Fibroblast of lung (primary cell): ENCODE results near the gene ASCL2. TPM values are rescaled to one million over a fixed set of nuclear protein-coding genes. Genes with fewer than 3 reads are reported as not detected.

ENCODE experiments used
- DNase-seq, 2 donors: peaks; one replicate each; pipeline versions ENCODE4 v3.0.0 to v3.0.0-alpha.2; 2010; ENCODE audit warnings: low read depth in 2 of 2
- H2AFZ ChIP-seq: 2 replicates; pipeline ENCODE4 v1.5.1; 2012; ENCODE audit warnings: low read length, control low read depth, inconsistent platforms
- H3K27ac ChIP-seq: 2 replicates; pipeline ENCODE4 v1.5.1; 2011; ENCODE audit warnings: low read length, control low read depth; ENCODE audit not compliant: insufficient read depth
- H3K27me3 ChIP-seq: 2 replicates; pipeline ENCODE4 v1.5.1; 2011; ENCODE audit warnings: mild to moderate bottlenecking, low read length; ENCODE audit not compliant: control insufficient read depth, insufficient read depth
- H3K36me3 ChIP-seq: 2 replicates; pipeline ENCODE4 v1.5.1; 2011; ENCODE audit warnings: low read length; ENCODE audit not compliant: control insufficient read depth, insufficient read depth
- H3K4me1 ChIP-seq: 2 replicates; pipeline ENCODE4 v1.5.1; 2011; ENCODE audit warnings: low read length; ENCODE audit not compliant: control insufficient read depth, insufficient read depth; ENCODE audit errors: extremely low read depth
- H3K4me2 ChIP-seq: 2 replicates; pipeline ENCODE4 v1.5.1; 2011; ENCODE audit warnings: low read length, control low read depth; ENCODE audit not compliant: insufficient read depth; ENCODE audit errors: extremely low read depth
- H3K4me3 ChIP-seq, 4 experiments: fragments of 200-600 bp in 1 of 4; sonication (generic) in 1 of 4; replicated peaks in 1 of 4; 2 replicates each; pipeline ENCODE4 v1.5.1; 2011 to 2016; ENCODE audit warnings: low read length in 4 of 4, low read depth in 3 of 4, mild to moderate bottlenecking in 3 of 4, control low read depth in 2 of 4, inconsistent platforms in 1 of 4, mixed read lengths in 1 of 4; ENCODE audit not compliant: insufficient read depth in 1 of 4; ENCODE audit errors: control extremely low read depth in 1 of 4
- H3K79me2 ChIP-seq: 2 replicates; pipeline ENCODE4 v1.5.1; 2012; ENCODE audit warnings: mild to moderate bottlenecking, low read length, inconsistent platforms; ENCODE audit not compliant: control insufficient read depth, insufficient read depth
- H3K9ac ChIP-seq: 2 replicates; pipeline ENCODE4 v1.5.1; 2011; ENCODE audit warnings: mild to moderate bottlenecking, low read length, control low read depth; ENCODE audit not compliant: insufficient read depth
- H3K9me3 ChIP-seq: 2 replicates; pipeline ENCODE4 v1.5.1; 2012; ENCODE audit warnings: low read depth, low read length; ENCODE audit not compliant: control insufficient read depth, insufficient read depth
- H4K20me1 ChIP-seq: 2 replicates; pipeline ENCODE4 v1.5.1; 2011; ENCODE audit warnings: low read length; ENCODE audit not compliant: control insufficient read depth, insufficient read depth; ENCODE audit errors: extremely low read depth
- CTCF ChIP-seq, 2 donors: IDR thresholded peaks in 1 of 2; conservative IDR thresholded peaks in 1 of 2; 1 replicate in 1 of 2; 2 replicates in 1 of 2; pipeline ENCODE4 v1.5.1; 2011 to 2012; ENCODE audit warnings: low read length in 2 of 2, control low read depth in 1 of 2, inconsistent platforms in 1 of 2, low read depth in 1 of 2, mild to moderate bottlenecking in 1 of 2
- EZH2 ChIP-seq: IDR thresholded peaks from 2 replicates; pipeline ENCODE4 v1.5.1; 2012; ENCODE audit warnings: low read length, control low read depth, mild to moderate bottlenecking; ENCODE audit errors: missing control alignments
- polyA plus RNA-seq, 2 donors: library from polyadenylated mRNA; depleted of rRNA in 1 of 2; stranded (reverse) in 1 of 2; unstranded in 1 of 2; fragments of >200 nt; gene quantifications; 2 replicates each; pipeline ENCODE4 v1.2.1, GENCODE V29; 2011 to 2012; ENCODE audit warnings: missing spikeins in 1 of 2
- total RNA-seq: library from RNA; depleted of rRNA; stranded (reverse); fragments of >200 nt; gene quantifications from 2 replicates; pipeline ENCODE4 v1.2.1, GENCODE V29; 2014

ASCL2 gene
- total and polyA plus RNA-seq, 2 donors (not counting 1 experiment from before 2014, with no cell fraction given) = not detected

- no peak overlapping the region for H3K4me3 ChIP-seq
- H4K20me1 ChIP-seq = no peaks in the 10 kb centered on the region
- H3K9me3 ChIP-seq = no peaks in the 10 kb centered on the region
- H2AFZ ChIP-seq = no peak overlapping the region
- peaks cover 14% of the 10 kb centered on the region for H3K4me1 ChIP-seq
- no peak overlapping the region for H3K9ac ChIP-seq
- H3K79me2 ChIP-seq = no peaks in the 10 kb centered on the region
- no peak overlapping the region for H3K4me2 ChIP-seq
- no peak for TF ChIP-seq CTCF (conservative IDR thresholded peaks at IDR 0.05 in 1 of 2, IDR thresholded peaks at IDR 0.05 in 1 of 2; ENCODE audit: low read depth in 1 of 2, low read length in 2 of 2)
- no peak for TF ChIP-seq EZH2
- H3K36me3 ChIP-seq = no peaks in the 10 kb centered on the region
- no peak for DNase-seq
- H3K27me3 ChIP-seq = no peaks in the 10 kb centered on the region
- no peak overlapping the region for H3K27ac ChIP-seq
Measured at GRCh38 chr11:2309251-2310072, 39.1 kb upstream of the ASCL2 start.

GRCh38 chr11:2308713-2309112 lies 38.3 kb upstream of the ASCL2 start:
- TF ChIP-seq CTCF (conservative IDR thresholded peaks at IDR 0.05 in 1 of 2, IDR thresholded peaks at IDR 0.05 in 1 of 2; ENCODE audit: low read depth in 1 of 2, low read length in 2 of 2) (no peak), EZH2 (no peak)
- peaks cover 14% of the 10 kb centered on the region for H3K4me1 ChIP-seq
- H3K36me3 ChIP-seq = no peaks in the 10 kb centered on the region
- H3K27me3 ChIP-seq = no peaks in the 10 kb centered on the region
- no peak overlapping the region for H3K4me3 ChIP-seq
- H3K4me2 ChIP-seq = no peak overlapping the region
- no peak overlapping the region for H3K9ac ChIP-seq
- H3K79me2 ChIP-seq = no peaks in the 10 kb centered on the region
- no peaks in the 10 kb centered on the region for H4K20me1 ChIP-seq
- no peaks in the 10 kb centered on the region for H3K9me3 ChIP-seq
- no peak overlapping the region for H2AFZ ChIP-seq
- no peak for DNase-seq
- no peak overlapping the region for H3K27ac ChIP-seq

- no peak overlapping the region for H3K27ac ChIP-seq
- H3K36me3 ChIP-seq = no peaks in the 10 kb centered on the region
- no peak overlapping the region for H3K4me2 ChIP-seq
- no peaks in the 10 kb centered on the region for H4K20me1 ChIP-seq
- H3K4me1 ChIP-seq = peaks cover 12% of the 10 kb centered on the region
- no peak for TF ChIP-seq CTCF (conservative IDR thresholded peaks at IDR 0.05 in 1 of 2, IDR thresholded peaks at IDR 0.05 in 1 of 2; ENCODE audit: low read depth in 1 of 2, low read length in 2 of 2)
- no peak for TF ChIP-seq EZH2
- H3K9me3 ChIP-seq = no peaks in the 10 kb centered on the region
- DNase-seq = no peak
- no peaks in the 10 kb centered on the region for H3K27me3 ChIP-seq
- H3K4me3 ChIP-seq = no peak overlapping the region
- no peaks in the 10 kb centered on the region for H3K79me2 ChIP-seq
- no peak overlapping the region for H3K9ac ChIP-seq
- H2AFZ ChIP-seq = no peak overlapping the region
Measured at GRCh38 chr11:2307501-2308331, 37.3 kb upstream of the ASCL2 start.
